CD4-positive, alpha-beta T cell (primary cell): ENCODE results near the gene NR2F2. TPM values are rescaled to one million over a fixed set of nuclear protein-coding genes. Genes with fewer than 3 reads are reported as not detected.
A peak's percentile ranks its signal among the peaks of the same experiment; 100 is the strongest.

Experiments used
- ATAC-seq: fragments of 200-7000 bp; cut with Tn5 transposase; one replicate; pipeline ENCODE4 v1.10.0; 2022; ENCODE audit warnings: mild to moderate bottlenecking; ENCODE audit not compliant: poor library complexity
- CTCF ChIA-PET: fragments of 350-600 bp; sonication (Branson Sonifier 250); formaldehyde crosslinking; loops from one replicate; lab custom pipeline; 2021; ENCODE audit warnings: antibody characterized with exemption, inconsistent platforms; lab: Charles Lee
- POLR2A ChIA-PET: fragments of 350-600 bp; sonication (Branson Sonifier 250); formaldehyde crosslinking; loops from one replicate; lab custom pipeline; 2021; ENCODE audit warnings: antibody characterized with exemption, inconsistent platforms; lab: Charles Lee
- DNase-seq, 14 experiments: peaks; one replicate each; pipeline ENCODE4 v3.0.0-alpha.2; 2013 to 2020; ENCODE audit warnings: mixed read lengths in 2 of 14
- H3K27ac ChIP-seq, 2 donors: one replicate each; pipeline versions ENCODE4 v1.5.1 to v1.7.0; 2013; ENCODE audit warnings: low read length in 2 of 2, low read depth in 1 of 2, mild to moderate bottlenecking in 1 of 2
- H3K27me3 ChIP-seq, 2 experiments: 1 replicate in 1 of 2; 2 replicates in 1 of 2; pipeline versions ENCODE4 v1.6.1 to v1.7.0; 2013; ENCODE audit warnings: low read length in 2 of 2, control low read depth in 1 of 2, mild to moderate bottlenecking in 1 of 2, moderate library complexity in 1 of 2; ENCODE audit not compliant: insufficient read depth in 2 of 2, control insufficient read depth in 1 of 2
- H3K36me3 ChIP-seq: one replicate; pipeline ENCODE4 v1.6.1; 2013; ENCODE audit warnings: low read length, control low read depth; ENCODE audit not compliant: insufficient read depth
- H3K4me1 ChIP-seq: one replicate; pipeline ENCODE4 v1.6.1; 2013; ENCODE audit warnings: low read length, control low read depth; ENCODE audit not compliant: insufficient read depth
- H3K4me3 ChIP-seq: one replicate; pipeline ENCODE4 v1.5.1; 2013; ENCODE audit warnings: mild to moderate bottlenecking, low read length, moderate library complexity
- H3K9me3 ChIP-seq, 2 experiments: 1 replicate in 1 of 2; 2 replicates in 1 of 2; pipeline versions ENCODE4 v1.6.1 to v1.7.0; 2013; ENCODE audit warnings: low read length in 2 of 2, mild to moderate bottlenecking in 2 of 2, control low read depth in 1 of 2, moderate library complexity in 1 of 2; ENCODE audit not compliant: control insufficient read depth in 1 of 2, insufficient read depth in 1 of 2
- H3K27ac Mint-ChIP-seq: one replicate; pipeline ENCODE4 v1.8.0; 2020; ENCODE audit warnings: mixed read lengths
- H3K27me3 Mint-ChIP-seq: one replicate; pipeline ENCODE4 v1.8.0; 2021; ENCODE audit warnings: mixed read lengths
- H3K36me3 Mint-ChIP-seq: one replicate; pipeline ENCODE4 v1.8.0; 2021; ENCODE audit warnings: low read depth, mixed read lengths
- H3K4me1 Mint-ChIP-seq: one replicate; pipeline ENCODE4 v1.8.0; 2021; ENCODE audit warnings: low read depth, mixed read lengths
- H3K4me3 Mint-ChIP-seq: one replicate; pipeline ENCODE4 v1.8.0; 2020; ENCODE audit warnings: mild to moderate bottlenecking, mixed read lengths
- H3K9me3 Mint-ChIP-seq: one replicate; pipeline ENCODE4 v1.8.0; 2020; ENCODE audit warnings: mixed read lengths
- intact Hi-C, 2 experiments: fragments of 100-400 bp; cut with DNase I in 1 of 2; cut with micrococcal nuclease in 1 of 2; formaldehyde crosslinking; loops; one replicate each; pipeline versions ENCODE4 v1.15.1 to v1.9.0; 2023 to 2025; cut with DNase I, micrococcal nuclease
- total RNA-seq, 174 experiments: library from RNA in 2 of 174; stranded (reverse) in 2 of 174; gene quantifications; one replicate each; pipeline ENCODE4 v1.2.3 and lab custom pipeline; 2021 to 2026
- TF ChIP-seq, protein P1 (sequence below): fragments of 200-600 bp; IDR thresholded peaks from one replicate; pipeline ENCODE4 v1.8.0; 2022; ENCODE audit warnings: antibody characterized with exemption, mild to moderate bottlenecking

The NR2F2 gene
- total RNA-seq, 2 experiments from 2014 or later: not detected

DNA sequence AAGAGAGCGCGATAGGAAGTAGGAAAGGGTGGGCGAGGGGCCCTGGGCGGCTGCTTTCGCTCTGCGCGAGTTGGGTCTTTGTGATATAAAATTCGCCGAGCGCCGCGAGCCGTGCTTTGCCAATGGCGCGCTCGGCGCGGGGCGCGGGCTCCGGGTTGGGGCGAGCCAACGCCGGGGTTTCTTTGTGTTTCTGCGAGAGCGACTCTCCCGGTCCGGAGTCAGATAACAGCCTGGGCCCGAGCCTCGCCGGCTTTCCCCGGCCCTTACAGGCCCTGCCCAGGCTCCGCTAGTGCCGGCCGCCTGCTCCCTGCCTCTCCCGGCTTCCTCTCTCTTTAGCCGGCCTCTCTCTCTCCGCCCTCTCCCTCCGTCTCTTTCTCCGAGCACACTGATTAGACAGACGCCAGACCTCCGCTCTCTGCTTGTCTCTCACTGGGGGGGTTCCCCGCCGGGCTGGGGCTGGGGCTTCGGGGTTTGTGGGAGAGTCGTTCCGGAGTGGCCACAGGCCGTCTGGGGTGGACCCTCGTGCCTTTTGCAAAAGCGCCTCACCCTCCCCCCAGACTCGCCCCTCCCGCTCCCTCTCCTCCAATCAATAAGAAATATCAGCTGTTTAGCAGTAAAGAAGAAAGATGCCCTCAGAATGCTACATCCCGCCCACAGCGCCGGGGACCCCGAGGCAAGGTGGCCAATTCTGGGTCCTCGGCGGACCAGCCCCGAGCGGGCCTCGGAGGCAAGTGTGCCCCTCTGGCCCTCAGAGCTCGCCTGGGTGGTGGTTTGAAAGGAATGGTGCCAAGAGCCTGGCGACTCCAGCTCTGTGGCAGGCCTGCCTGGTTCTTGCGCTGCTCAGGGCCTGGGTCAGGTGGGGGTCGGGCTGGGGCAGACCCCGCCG is 2.9 kb downstream of the NR2F2 start:
- no peak overlapping the region for H3K27ac Mint-ChIP-seq
- no peak overlapping the region for H3K4me3 ChIP-seq
- H3K4me1 ChIP-seq: peaks cover 31% of the 10 kb centered on the region
- no peak overlapping the region for H3K27ac ChIP-seq
- DNase-seq: no peak
- H3K36me3 ChIP-seq: no peaks in the 10 kb centered on the region
- CTCF ChIA-PET: no interaction called here
- ATAC-seq: no peak
- H3K27me3 Mint-ChIP-seq: peaks cover 78% of the 10 kb centered on the region
- H3K9me3 Mint-ChIP-seq: peaks cover 4% of the 10 kb centered on the region
- peak overlapping the region; percentile 34 for H3K4me3 Mint-ChIP-seq
- intact Hi-C loops: no loop called here
- POLR2A ChIA-PET: no interaction called here
- TF ChIP-seq, protein P1, sequence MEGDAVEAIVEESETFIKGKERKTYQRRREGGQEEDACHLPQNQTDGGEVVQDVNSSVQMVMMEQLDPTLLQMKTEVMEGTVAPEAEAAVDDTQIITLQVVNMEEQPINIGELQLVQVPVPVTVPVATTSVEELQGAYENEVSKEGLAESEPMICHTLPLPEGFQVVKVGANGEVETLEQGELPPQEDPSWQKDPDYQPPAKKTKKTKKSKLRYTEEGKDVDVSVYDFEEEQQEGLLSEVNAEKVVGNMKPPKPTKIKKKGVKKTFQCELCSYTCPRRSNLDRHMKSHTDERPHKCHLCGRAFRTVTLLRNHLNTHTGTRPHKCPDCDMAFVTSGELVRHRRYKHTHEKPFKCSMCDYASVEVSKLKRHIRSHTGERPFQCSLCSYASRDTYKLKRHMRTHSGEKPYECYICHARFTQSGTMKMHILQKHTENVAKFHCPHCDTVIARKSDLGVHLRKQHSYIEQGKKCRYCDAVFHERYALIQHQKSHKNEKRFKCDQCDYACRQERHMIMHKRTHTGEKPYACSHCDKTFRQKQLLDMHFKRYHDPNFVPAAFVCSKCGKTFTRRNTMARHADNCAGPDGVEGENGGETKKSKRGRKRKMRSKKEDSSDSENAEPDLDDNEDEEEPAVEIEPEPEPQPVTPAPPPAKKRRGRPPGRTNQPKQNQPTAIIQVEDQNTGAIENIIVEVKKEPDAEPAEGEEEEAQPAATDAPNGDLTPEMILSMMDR: no peak
- H3K9me3 ChIP-seq: peaks cover 11 to 45% of the 10 kb centered on the region in 2 experiments
- H3K4me1 Mint-ChIP-seq: peaks cover 22% of the 10 kb centered on the region
- no peaks in the 10 kb centered on the region for H3K36me3 Mint-ChIP-seq
- peaks cover 75 to 89% of the 10 kb centered on the region in 2 experiments for H3K27me3 ChIP-seq

DNA sequence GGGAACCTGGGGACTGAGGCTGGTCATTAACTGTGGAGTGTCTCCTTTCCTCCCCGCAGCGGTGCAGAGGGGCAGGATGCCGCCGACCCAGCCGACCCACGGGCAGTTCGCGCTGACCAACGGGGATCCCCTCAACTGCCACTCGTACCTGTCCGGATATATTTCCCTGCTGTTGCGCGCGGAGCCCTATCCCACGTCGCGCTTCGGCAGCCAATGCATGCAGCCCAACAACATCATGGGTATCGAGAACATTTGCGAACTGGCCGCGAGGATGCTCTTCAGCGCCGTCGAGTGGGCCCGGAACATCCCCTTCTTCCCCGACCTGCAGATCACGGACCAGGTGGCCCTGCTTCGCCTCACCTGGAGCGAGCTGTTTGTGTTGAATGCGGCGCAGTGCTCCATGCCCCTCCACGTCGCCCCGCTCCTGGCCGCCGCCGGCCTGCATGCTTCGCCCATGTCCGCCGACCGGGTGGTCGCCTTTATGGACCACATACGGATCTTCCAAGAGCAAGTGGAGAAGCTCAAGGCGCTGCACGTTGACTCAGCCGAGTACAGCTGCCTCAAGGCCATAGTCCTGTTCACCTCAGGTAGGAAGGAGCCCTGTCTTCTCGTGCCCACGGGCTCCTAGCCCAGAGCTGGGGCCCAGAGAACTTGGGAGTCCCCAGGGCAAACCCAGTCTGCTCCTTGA is 3.7 kb downstream of the NR2F2 start:
- ChIA-PET CTCF (no interaction called here), POLR2A (no interaction called here)
- peaks cover 77% of the 10 kb centered on the region for H3K27me3 Mint-ChIP-seq
- no peak overlapping the region for H3K4me3 Mint-ChIP-seq
- ATAC-seq (no peak), DNase-seq (no peak)
- Histone ChIP-seq H3K27ac (no peak overlapping the region), H3K36me3 (no peaks in the 10 kb centered on the region), H3K4me1 (peaks cover 31% of the 10 kb centered on the region), H3K4me3 (no peak overlapping the region), H3K27me3 (peaks cover 72 to 88% of the 10 kb centered on the region in 2 experiments), H3K9me3 (peaks cover 14 to 45% of the 10 kb centered on the region in 2 experiments)
- H3K4me1 Mint-ChIP-seq: peaks cover 20% of the 10 kb centered on the region
- intact Hi-C loops: no loop called here
- TF ChIP-seq, protein P1: no peak
- no peaks in the 10 kb centered on the region for H3K36me3 Mint-ChIP-seq
- peaks cover 4% of the 10 kb centered on the region for H3K9me3 Mint-ChIP-seq
- H3K27ac Mint-ChIP-seq: no peak overlapping the region

DNA sequence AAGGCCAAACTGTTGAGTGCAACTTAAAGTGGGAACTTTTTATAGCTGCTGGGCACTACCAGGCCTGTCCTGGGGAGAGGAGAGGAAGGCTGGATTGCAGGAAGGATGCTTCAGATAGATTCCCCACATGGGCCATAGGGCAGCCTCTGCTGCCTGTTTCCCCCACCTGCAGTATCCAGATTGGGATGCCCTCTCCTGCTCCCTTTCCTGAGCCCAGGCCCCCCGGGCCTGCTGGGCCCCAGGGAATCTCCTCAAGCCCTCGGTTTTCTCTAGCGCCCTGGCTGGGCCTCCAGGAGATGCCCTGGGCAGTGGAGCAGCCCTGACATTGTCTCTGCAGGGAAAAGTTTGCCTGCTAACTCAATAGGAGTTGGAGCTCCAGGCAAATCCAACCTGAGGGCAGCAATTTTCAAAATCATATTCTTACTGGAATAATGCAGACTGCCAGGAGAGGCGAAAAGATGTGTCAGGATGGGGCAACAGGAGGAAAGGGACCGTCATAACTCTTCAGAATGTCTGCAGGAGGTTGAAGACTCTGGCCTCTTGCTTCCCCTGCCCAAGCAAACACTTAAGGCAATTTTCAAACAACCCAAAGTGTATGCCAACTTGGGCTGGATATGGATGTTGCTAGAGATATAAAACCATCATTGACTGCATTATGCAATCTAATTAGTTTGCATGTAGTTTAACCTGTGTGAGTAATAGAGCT is 4.4 kb downstream of the NR2F2 start:
- H3K4me1 Mint-ChIP-seq: peaks cover 13% of the 10 kb centered on the region
- H3K36me3 Mint-ChIP-seq: no peaks in the 10 kb centered on the region
- ChIA-PET CTCF (no interaction called here), POLR2A (no interaction called here)
- H3K4me1 ChIP-seq: peaks cover 30% of the 10 kb centered on the region
- H3K27me3 ChIP-seq: peaks cover 69 to 88% of the 10 kb centered on the region in 2 experiments
- DNase-seq: no peak
- H3K27ac ChIP-seq: no peak overlapping the region
- H3K27ac Mint-ChIP-seq: no peak overlapping the region
- intact Hi-C loops: no loop called here
- peaks cover 77% of the 10 kb centered on the region for H3K27me3 Mint-ChIP-seq
- no peak for ATAC-seq
- TF ChIP-seq, protein P1: no peak
- no peak overlapping the region for H3K4me3 ChIP-seq
- H3K9me3 Mint-ChIP-seq: no peaks in the 10 kb centered on the region
- peak overlapping the region; percentile 11 for H3K4me3 Mint-ChIP-seq
- H3K9me3 ChIP-seq: peaks cover 21 to 40% of the 10 kb centered on the region in 2 experiments
- no peaks in the 10 kb centered on the region for H3K36me3 ChIP-seq
